NOMO-1 (cell line): Measurements from ENCODE around the gene MAT1A.
"Not testable (repeated sequence)": the region's sequence is repeated elsewhere in the genome, so short reads cannot be mapped to it uniquely, and the experiment has no call there.

ENCODE experiments used
- DNase-seq, 2 experiments: peaks; one replicate each; lab custom pipeline; 2025; ENCODE audit not compliant: unreplicated experiment in 2 of 2; lab: John Stamatoyannopoulos, UW

MAT1A gene

GRCh38 chr10:80266513-80266863 lies 23.0 kb downstream of the MAT1A start:
- DNase-seq: no peak

DNA sequence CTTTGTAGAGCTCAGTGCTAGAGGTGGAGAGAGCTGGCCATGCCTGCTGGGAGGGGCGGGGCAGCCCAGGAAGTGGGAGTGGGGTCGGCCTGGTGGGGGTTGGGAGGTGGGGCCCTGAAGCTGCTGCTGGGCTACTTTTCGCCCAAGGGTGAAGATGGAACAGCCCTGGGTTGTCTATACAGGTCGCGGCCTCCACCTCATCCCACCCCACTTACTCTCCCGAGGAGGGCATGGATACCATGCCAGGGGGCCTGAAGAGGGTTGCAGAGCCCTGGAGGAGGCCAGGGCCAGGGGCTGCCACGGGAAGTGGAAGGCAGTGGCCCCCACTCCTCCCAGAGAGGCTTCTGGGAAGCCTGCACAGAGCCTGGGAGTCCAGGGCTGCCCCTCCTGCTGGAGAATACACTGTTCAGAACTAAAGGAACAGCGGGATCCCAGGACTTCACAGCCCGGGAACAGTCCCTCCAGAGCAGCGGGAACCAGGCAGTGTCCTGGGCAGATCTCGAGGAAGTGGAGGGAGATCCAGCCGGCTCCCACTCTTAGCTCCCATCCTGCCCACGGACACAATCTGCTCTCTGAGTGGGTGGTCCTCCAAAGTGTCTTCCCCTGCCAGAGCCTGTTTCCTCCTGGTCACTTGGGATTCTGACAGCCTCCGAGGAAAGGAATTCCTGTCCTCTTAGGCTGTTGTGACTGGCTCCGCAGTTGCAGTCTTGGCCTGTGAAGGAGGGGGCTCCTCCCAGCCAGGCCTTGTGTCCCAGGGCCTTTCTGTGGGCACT lies 23.5 kb downstream of the MAT1A start:
- no peak for DNase-seq

GRCh38 chr10:80264081-80265056 lies 25.1 kb downstream of the MAT1A start:
- DNase-seq: no peak

DNA sequence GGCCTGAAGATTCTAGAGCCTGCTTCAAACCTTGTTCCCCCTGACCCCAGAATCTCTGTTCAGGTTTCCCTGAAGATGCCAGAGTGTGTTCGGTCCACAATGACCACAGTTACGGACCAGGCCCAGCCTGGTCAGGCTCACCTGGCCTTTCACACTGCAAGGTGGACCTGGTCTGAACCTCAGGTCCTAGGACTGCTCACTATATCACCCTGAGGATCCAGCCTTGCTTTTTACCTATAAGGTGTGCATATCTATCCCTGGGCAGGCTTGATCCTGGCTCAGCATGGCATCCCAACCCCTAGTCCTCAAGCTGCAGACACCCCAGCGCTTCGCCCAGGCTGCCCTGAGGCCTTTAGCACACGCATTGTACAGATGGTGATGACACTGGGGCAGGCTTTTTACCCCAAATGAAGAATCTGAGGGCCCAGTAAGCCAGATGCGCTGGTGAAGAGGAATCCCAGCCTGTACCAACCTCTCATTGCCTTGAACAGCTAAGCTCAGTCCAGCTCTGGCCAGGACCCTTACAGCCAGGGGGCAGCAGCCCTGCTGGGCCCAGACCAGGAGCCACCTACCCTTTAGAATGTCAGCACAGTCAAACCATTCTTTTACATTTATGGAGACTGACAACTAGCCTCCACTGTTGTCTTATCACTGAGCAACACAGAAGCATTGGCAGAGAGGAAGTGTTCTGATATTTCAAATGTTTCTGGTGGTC lies 28.0 kb downstream of the MAT1A start:
- DNase-seq: no peak

GRCh38 chr10:80260295-80261243 lies 28.9 kb downstream of the MAT1A start:
- DNase-seq: peak in 1 of 2 experiments; percentile 6

- no peak for DNase-seq
Measured at GRCh38 chr10:80259405-80259871, 30.0 kb downstream of the MAT1A start.

DNA sequence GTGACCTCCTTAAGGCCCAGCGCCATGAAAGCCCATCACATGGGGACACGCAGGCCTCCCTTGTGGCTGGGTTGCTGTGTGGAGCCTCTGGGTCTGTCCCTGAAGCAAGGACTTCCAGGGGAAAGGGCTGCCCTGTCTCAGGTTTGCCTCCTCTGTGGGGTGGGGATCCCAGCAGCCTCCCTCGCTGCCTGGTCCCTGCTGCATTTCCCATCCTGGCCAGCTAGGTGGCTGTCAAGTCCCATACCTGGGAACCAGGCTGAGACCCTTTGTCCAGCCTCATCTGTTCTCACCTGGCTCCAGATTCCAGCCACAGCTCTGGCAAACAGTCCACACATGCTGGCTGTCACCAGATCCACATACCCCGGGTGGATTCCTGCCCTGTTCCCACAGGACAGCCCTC lies 32.7 kb downstream of the MAT1A start:
- not testable (repeated sequence) for DNase-seq

DNA sequence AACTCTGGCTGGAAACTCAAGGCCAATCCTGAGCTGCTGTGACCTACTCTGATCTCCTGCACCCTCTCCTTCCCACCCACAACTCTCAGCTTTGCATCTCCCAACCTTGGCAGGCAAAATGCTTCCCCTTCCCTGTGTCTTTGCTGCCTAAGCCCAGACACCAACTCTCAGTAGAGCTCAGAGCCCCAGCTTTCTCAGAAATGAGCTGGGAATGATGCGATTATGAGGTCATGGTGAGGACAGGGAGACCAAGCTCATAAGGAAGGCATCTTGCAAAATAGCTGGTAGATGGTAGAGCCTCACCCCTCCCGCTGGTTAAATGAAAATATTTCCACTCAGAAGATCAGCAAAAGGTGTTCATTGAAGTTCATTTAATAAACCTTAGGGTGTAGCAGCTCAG lies 34.7 kb downstream of the MAT1A start:
- DNase-seq: not testable (repeated sequence)

DNA sequence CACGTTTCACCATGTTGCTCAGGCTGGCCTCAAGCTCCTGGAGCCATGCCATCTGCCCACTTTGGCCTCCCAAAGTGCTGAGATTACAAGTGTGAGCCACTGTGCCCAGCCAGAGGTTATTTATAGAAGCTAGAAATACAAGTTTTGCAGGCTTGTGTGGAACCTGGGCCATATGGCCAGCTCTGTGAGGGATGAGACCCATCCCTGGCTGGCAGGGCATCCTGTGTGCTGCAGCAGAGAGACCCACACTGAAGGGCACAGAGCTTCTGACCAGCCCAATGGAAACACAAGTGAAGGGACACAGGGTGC lies 35.5 kb downstream of the MAT1A start:
- DNase-seq: not testable (repeated sequence)

GRCh38 chr10:80253266-80253962 lies 36.0 kb downstream of the MAT1A start:
- DNase-seq: peak; percentile 41 to 74

DNA sequence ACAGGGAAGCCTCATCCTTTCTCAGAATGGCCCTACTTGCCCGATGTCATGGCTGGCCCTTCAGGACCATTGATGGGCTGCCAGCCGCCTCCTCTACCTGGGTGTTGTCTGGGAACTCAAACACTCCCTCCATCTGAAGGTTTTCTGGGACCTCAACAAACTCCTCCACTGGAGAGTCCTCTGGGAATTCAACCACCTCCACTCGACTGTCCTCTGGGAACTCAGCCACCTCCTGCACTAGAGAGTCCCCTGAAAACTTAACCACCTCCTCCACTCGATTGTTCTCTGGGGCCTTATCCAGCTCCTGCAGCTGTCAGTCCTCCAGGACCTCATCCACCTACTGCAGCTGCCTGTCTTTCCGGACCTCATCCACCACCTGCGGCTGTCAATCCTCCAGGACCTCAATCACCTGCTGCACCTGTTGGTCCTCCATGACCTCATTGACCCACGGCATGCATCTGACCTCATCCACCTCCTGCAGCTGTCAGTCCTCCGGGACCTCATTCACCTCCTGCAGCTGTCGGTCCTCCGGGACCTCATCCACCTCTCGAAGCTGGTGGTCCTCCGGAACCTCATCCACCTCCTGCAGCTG lies 37.1 kb downstream of the MAT1A start:
- DNase-seq: no peak

DNA sequence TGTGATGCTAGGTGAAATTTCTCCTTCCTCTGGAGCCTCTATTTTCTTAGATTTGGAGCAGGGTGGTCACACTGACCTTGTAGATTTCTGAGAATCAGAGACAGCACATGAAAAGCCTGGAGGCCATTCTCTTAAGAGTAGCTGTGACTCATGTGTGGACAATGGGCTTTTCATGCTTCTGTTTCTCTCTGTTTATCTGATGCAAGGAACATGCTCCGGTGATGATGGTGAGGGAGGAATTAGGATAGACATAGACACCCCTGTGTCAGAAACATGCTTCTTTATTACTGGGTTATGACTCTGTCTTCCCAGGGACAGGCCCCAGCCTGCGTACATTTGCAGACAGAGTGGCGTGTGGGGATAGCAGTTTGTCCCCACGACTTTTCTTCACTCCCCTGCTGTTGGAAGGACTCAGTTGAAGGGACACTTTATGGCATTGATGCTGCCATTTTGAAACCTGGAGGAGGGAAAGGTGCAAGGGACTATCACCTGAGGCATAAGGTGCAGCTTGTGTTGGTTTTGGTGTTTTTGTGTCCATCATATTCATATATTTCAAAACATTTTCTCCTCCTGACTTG lies 37.7 kb downstream of the MAT1A start:
- not testable (repeated sequence) for DNase-seq

DNA sequence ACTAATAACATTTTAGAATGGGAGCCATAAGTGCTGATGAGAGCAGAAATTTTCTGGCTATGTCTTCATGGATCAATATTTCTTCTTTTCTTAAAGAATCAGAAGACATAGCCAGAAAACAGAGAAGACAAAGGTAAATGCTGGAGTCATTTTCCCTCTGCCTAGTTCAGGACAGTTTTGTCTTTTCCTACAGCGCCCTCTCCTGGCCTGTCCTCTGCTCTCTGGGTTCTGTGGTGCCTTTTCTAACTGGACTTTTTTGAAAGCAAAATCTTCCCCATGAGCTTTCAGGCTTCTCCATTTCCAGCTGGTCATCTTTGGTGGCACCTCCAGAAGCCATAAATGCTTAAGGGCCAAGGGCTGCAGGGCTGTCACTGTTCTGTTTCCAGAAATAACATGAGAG lies 39.1 kb downstream of the MAT1A start:
- DNase-seq: not testable (repeated sequence)

DNA sequence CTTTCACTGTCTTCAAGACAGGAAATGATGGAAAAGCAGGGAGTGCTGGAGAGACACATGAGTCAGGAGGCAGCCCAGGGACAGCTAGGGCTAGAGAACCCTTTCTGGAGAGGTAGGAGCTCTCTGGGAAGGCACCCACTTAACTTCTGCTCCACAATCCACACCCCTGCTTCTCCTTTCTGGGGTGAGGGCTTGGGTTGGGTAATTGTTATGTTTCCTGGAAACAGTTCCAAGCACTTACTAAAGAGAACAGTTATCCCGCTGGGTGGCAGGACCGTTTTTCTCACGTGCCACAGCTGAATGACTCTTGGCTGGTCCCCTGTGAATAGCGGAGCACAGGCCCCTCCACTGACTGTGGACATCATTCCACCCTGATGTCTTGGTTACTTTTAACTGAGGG lies 39.6 kb downstream of the MAT1A start:
- not testable (repeated sequence) for DNase-seq

GRCh38 chr10:80247611-80248010 lies 41.8 kb downstream of the MAT1A start:
- not testable (repeated sequence) for DNase-seq

- DNase-seq: not testable (repeated sequence)
Measured at GRCh38 chr10:80244371-80244770, 45.1 kb downstream of the MAT1A start.

DNA sequence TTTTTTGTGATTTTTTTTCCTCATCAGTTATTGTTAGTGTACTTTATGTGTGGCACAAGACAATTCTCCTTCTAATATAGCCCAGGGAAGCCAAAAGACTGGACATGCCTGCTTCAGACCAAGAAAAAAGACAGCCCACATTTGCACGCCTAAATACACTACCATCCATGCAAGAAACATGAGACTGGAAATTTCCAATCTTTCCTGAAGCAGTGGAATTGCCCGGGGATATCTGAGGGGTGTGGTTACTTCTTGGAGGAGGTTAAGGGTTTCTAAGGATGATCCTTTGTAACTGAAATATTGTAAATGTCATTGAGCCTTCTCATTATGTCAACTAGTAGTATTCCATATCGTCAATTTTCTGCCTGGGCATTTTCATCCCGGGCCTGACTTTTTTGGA lies 47.1 kb downstream of the MAT1A start:
- DNase-seq: not testable (repeated sequence)

DNA sequence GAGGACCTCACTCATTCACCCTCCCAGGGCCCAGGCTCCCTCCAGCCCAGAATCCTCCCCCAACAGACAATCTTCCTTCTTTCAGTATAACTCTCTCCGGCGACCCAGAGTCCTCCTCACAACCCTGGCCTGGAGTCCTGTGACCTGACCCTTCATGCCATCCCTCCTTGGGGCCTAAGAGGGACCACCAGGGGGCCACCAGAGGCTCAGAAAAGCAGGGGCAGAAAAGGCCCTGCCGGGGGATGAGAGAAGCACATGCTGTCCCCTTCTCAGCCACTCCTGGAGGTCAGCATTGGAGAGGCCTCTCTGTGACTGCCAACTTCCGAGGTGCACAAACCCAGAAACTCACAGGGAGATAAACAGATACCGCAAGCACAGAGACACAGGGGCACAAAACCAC lies 53.0 kb downstream of the MAT1A start:
- not testable (repeated sequence) for DNase-seq
